ENCODE data around the gene SERPIND1.

- TF ChIP-seq CTCF (IDR thresholded peaks at IDR 0.05; ENCODE audit: low read length) (no peak), EZH2phosphoT487 (IDR thresholded peaks at IDR 0.05; ENCODE audit: low read length) (no peak), EZH2 (optimal IDR thresholded peaks at IDR 0.05; ENCODE audit: low read depth, low read length) (no peak)
Observed at GRCh38 chr22:20785415-20785814, 11.5 kb downstream of the SERPIND1 start.
